ENCODE measurements around the gene ECHDC3. TPM values are rescaled to one million over a fixed set of nuclear protein-coding genes. Genes with fewer than 3 reads are reported as not detected.

Gene ECHDC3
- total RNA-seq, 1 donor from 2014 or later, result 2.1 TPM

GRCh38 chr10:11755512-11756263 is 13.5 kb downstream of the ECHDC3 start:
- DNase-seq (ENCODE audit: low spot score), result no peak
- Mint-ChIP-seq H3K4me3 (no peak overlapping the region), H3K9me3 (no peaks in the 10 kb centered on the region), H3K27ac (no peak overlapping the region), H3K36me3 (peaks cover 2% of the 10 kb centered on the region), H3K27me3 (ENCODE audit: insufficient read depth, low read depth) (peaks cover 9% of the 10 kb centered on the region), H3K4me1 (peaks cover 18% of the 10 kb centered on the region)
- Histone ChIP-seq H3K4me3 (no peak overlapping the region), H3K27me3 (no peaks in the 10 kb centered on the region), H3K27ac (no peak overlapping the region), H3K9ac (no peak overlapping the region), H3K79me2 (ENCODE audit: low read depth) (no peaks in the 10 kb centered on the region), H3K4me2 (no peak overlapping the region), H4K20me1 (ENCODE audit: low read depth) (no peaks in the 10 kb centered on the region), H3K36me3 (no peaks in the 10 kb centered on the region), H3K9me3 (ENCODE audit: low read depth) (no peaks in the 10 kb centered on the region), H3K4me1 (no peaks in the 10 kb centered on the region), H2AFZ (replicated peaks) (no peak overlapping the region), H3F3A (ENCODE audit: low read depth) (no peaks in the 10 kb centered on the region)
- TF ChIP-seq EZH2phosphoT487 (IDR thresholded peaks at IDR 0.05), result no peak
- TF ChIP-seq EZH2 (IDR thresholded peaks at IDR 0.05), result no peak
- TF ChIP-seq CTCF (IDR thresholded peaks at IDR 0.05), result no peak

GRCh38 chr10:11756766-11757315 is 14.7 kb downstream of the ECHDC3 start:
- no peak for TF ChIP-seq EZH2phosphoT487 (IDR thresholded peaks at IDR 0.05)
- TF ChIP-seq EZH2 (IDR thresholded peaks at IDR 0.05), result no peak
- no peak for TF ChIP-seq CTCF (IDR thresholded peaks at IDR 0.05)
- Histone ChIP-seq H3K4me1 (no peaks in the 10 kb centered on the region), H3K79me2 (ENCODE audit: low read depth) (no peaks in the 10 kb centered on the region), H3F3A (ENCODE audit: low read depth) (no peaks in the 10 kb centered on the region), H3K27me3 (no peaks in the 10 kb centered on the region), H4K20me1 (ENCODE audit: low read depth) (no peaks in the 10 kb centered on the region), H3K36me3 (no peaks in the 10 kb centered on the region), H3K27ac (no peak overlapping the region), H3K4me3 (no peak overlapping the region), H2AFZ (replicated peaks) (no peak overlapping the region), H3K4me2 (no peak overlapping the region), H3K9ac (no peak overlapping the region), H3K9me3 (ENCODE audit: low read depth) (no peaks in the 10 kb centered on the region)
- no peak overlapping the region for H3K4me3 Mint-ChIP-seq
- H3K27me3 Mint-ChIP-seq (ENCODE audit: insufficient read depth, low read depth), result peaks cover 10% of the 10 kb centered on the region
- peaks cover 21% of the 10 kb centered on the region for H3K4me1 Mint-ChIP-seq
- no peaks in the 10 kb centered on the region for H3K9me3 Mint-ChIP-seq
- no peak overlapping the region for H3K27ac Mint-ChIP-seq
- DNase-seq (ENCODE audit: low spot score), result no peak
- peaks cover 2% of the 10 kb centered on the region for H3K36me3 Mint-ChIP-seq

GRCh38 chr10:11757454-11757820 is 15.3 kb downstream of the ECHDC3 start:
- H3K79me2 ChIP-seq (ENCODE audit: low read depth), result no peaks in the 10 kb centered on the region
- Mint-ChIP-seq H3K9me3 (no peaks in the 10 kb centered on the region), H3K27me3 (ENCODE audit: insufficient read depth, low read depth) (peaks cover 10% of the 10 kb centered on the region), H3K4me1 (peaks cover 22% of the 10 kb centered on the region), H3K36me3 (no peaks in the 10 kb centered on the region), H3K27ac (peak overlapping the region; percentile 83), H3K4me3 (no peak overlapping the region)
- no peaks in the 10 kb centered on the region for H3K9me3 ChIP-seq (ENCODE audit: low read depth)
- H3K4me1 ChIP-seq, result no peaks in the 10 kb centered on the region
- no peaks in the 10 kb centered on the region for H3F3A ChIP-seq (ENCODE audit: low read depth)
- no peak overlapping the region for H3K4me3 ChIP-seq
- H3K9ac ChIP-seq, result no peak overlapping the region
- TF ChIP-seq EZH2 (IDR thresholded peaks at IDR 0.05) (no peak), EZH2phosphoT487 (IDR thresholded peaks at IDR 0.05) (no peak), CTCF (IDR thresholded peaks at IDR 0.05) (no peak)
- no peak overlapping the region for H3K4me2 ChIP-seq
- no peaks in the 10 kb centered on the region for H3K36me3 ChIP-seq
- no peak for DNase-seq (ENCODE audit: low spot score)
- H3K27me3 ChIP-seq, result no peaks in the 10 kb centered on the region
- H3K27ac ChIP-seq, result no peak overlapping the region
- H4K20me1 ChIP-seq (ENCODE audit: low read depth), result no peaks in the 10 kb centered on the region
- H2AFZ ChIP-seq (replicated peaks), result peak overlapping the region; percentile 90

All from neural progenitor cell (in vitro differentiated cells).